Measurements from ENCODE around the gene RPRD2. TPM values are rescaled to one million over a fixed set of nuclear protein-coding genes. Genes with fewer than 3 reads are reported as not detected.

Gene RPRD2
- total and polyA plus RNA-seq, 9 of the 15 experiments (the other 6 are each of a cell fraction or from before 2014, with no cell fraction given), result 1.5 to 21.6 (median 7.7) TPM

DNA sequence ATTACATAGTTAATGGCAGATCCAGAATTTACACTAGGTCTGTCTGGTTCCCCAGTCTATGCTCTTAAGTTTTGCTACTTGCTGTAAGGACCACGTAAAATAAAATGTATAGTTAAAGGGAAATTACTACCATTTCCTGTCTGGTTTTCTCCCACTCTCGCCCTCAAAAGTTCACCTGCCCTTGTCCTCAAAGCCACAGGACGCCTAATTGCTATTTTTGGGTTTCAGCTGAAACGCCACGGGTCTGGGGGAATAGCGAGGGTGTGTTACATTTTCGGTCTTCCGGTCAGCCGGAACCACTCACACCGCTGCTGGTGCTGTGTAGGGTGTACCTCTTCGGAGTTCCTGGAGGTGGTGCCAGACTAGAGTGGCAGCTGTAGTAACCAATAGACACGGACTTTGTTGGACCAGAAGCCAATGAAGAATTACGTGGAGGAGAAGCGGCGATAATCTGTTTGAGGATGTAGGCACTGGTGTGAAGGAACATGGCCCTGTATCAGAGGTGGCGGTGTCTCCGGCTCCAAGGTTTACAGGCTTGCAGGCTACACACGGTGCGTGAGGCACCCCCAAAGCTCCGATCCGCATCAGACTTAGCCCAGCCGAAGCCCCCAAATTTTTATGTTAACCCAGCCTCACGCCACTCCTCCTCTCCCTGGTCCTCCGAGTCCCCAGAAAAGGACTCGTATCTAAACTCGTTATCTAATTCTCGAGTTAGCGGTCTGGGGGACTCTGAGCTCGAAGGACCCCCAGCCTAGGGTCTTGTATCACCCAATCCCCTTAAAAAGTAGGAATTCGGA is 123.2 kb downstream of the RPRD2 start, which contains the start of gene TARS2 (continued):
- TF ChIP-seq ZNF444 (CRISPR knock-in tag; IDR thresholded peaks at IDR 0.05) (no peak), RCOR1 (IDR thresholded peaks at IDR 0.05; ENCODE audit: borderline replicate concordance in 1 of 2, low read depth in 2 of 2, low read length in 2 of 2) (peak; percentile 33 to 88; a peak in 3 of 4 replicates), COPS2 (conservative IDR thresholded peaks at IDR 0.05) (no peak), PTRF (tag; IDR thresholded peaks at IDR 0.05) (no peak), ZNF174 (CRISPR knock-in tag; IDR thresholded peaks at IDR 0.05) (no peak), GABPB2 (CRISPR knock-in tag; conservative IDR thresholded peaks at IDR 0.05) (no peak), MYNN (IDR thresholded peaks at IDR 0.05) (peak; percentile 73; the same call in 1 of the 2 replicates), MYNN (CRISPR knock-in tag; IDR thresholded peaks at IDR 0.05) (no peak), ZFPM2 (CRISPR knock-in tag; IDR thresholded peaks at IDR 0.05) (no peak), ETV6 (IDR thresholded peaks at IDR 0.05; ENCODE audit: borderline replicate concordance in 1 of 2, low read depth in 2 of 2, low read length in 1 of 2) (0 out of 4 replicates have a peak, but pooled peaks of 1 of the 2 experiments have one; percentile 32), ETV6 (CRISPR knock-in tag; IDR thresholded peaks at IDR 0.05; ENCODE audit: borderline replicate concordance) (no peak), ADNP (tag; IDR thresholded peaks at IDR 0.05) (peak; percentile 45; the same call in 1 of the 2 replicates), ZNF184 (CRISPR knock-in tag; IDR thresholded peaks at IDR 0.05) (no peak), ZNF12 (CRISPR knock-in tag; IDR thresholded peaks at IDR 0.05) (peak; percentile 51; the same call in 1 of the 2 replicates), GATAD2B (IDR thresholded peaks at IDR 0.05; ENCODE audit: borderline replicate concordance) (peak; percentile 73), PRPF4 (IDR thresholded peaks at IDR 0.05; ENCODE audit: insufficient read depth, low read depth, low read length, poor library complexity, severe bottlenecking) (no peak)
- TF ChIP-seq, protein P1, sequence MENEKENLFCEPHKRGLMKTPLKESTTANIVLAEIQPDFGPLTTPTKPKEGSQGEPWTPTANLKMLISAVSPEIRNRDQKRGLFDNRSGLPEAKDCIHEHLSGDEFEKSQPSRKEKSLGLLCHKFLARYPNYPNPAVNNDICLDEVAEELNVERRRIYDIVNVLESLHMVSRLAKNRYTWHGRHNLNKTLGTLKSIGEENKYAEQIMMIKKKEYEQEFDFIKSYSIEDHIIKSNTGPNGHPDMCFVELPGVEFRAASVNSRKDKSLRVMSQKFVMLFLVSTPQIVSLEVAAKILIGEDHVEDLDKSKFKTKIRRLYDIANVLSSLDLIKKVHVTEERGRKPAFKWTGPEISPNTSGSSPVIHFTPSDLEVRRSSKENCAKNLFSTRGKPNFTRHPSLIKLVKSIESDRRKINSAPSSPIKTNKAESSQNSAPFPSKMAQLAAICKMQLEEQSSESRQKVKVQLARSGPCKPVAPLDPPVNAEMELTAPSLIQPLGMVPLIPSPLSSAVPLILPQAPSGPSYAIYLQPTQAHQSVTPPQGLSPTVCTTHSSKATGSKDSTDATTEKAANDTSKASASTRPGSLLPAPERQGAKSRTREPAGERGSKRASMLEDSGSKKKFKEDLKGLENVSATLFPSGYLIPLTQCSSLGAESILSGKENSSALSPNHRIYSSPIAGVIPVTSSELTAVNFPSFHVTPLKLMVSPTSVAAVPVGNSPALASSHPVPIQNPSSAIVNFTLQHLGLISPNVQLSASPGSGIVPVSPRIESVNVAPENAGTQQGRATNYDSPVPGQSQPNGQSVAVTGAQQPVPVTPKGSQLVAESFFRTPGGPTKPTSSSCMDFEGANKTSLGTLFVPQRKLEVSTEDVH (IDR thresholded peaks at IDR 0.05; ENCODE audit: low read depth, partially characterized antibody), result peak; percentile 89
- TF ChIP-seq, protein P2, sequence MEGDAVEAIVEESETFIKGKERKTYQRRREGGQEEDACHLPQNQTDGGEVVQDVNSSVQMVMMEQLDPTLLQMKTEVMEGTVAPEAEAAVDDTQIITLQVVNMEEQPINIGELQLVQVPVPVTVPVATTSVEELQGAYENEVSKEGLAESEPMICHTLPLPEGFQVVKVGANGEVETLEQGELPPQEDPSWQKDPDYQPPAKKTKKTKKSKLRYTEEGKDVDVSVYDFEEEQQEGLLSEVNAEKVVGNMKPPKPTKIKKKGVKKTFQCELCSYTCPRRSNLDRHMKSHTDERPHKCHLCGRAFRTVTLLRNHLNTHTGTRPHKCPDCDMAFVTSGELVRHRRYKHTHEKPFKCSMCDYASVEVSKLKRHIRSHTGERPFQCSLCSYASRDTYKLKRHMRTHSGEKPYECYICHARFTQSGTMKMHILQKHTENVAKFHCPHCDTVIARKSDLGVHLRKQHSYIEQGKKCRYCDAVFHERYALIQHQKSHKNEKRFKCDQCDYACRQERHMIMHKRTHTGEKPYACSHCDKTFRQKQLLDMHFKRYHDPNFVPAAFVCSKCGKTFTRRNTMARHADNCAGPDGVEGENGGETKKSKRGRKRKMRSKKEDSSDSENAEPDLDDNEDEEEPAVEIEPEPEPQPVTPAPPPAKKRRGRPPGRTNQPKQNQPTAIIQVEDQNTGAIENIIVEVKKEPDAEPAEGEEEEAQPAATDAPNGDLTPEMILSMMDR (IDR thresholded peaks at IDR 0.05 in 2 of 3, conservative IDR thresholded peaks at IDR 0.05 in 1 of 3; ENCODE audit: insufficient read depth in 2 of 3, low read depth in 1 of 3, low read length in 3 of 3), result no peak; a peak in 1 of 6 replicates
- TF ChIP-seq, protein P3, sequence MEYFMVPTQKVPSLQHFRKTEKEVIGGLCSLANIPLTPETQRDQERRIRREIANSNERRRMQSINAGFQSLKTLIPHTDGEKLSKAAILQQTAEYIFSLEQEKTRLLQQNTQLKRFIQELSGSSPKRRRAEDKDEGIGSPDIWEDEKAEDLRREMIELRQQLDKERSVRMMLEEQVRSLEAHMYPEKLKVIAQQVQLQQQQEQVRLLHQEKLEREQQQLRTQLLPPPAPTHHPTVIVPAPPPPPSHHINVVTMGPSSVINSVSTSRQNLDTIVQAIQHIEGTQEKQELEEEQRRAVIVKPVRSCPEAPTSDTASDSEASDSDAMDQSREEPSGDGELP (CRISPR knock-in tag; IDR thresholded peaks at IDR 0.05; ENCODE audit: borderline replicate concordance), result peak; percentile 96
- TF ChIP-seq, protein P4, sequence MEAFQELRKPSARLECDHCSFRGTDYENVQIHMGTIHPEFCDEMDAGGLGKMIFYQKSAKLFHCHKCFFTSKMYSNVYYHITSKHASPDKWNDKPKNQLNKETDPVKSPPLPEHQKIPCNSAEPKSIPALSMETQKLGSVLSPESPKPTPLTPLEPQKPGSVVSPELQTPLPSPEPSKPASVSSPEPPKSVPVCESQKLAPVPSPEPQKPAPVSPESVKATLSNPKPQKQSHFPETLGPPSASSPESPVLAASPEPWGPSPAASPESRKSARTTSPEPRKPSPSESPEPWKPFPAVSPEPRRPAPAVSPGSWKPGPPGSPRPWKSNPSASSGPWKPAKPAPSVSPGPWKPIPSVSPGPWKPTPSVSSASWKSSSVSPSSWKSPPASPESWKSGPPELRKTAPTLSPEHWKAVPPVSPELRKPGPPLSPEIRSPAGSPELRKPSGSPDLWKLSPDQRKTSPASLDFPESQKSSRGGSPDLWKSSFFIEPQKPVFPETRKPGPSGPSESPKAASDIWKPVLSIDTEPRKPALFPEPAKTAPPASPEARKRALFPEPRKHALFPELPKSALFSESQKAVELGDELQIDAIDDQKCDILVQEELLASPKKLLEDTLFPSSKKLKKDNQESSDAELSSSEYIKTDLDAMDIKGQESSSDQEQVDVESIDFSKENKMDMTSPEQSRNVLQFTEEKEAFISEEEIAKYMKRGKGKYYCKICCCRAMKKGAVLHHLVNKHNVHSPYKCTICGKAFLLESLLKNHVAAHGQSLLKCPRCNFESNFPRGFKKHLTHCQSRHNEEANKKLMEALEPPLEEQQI (IDR thresholded peaks at IDR 0.05), result peak; percentile 93
